ENCODE measurements around the gene VPS26A.

DNA sequence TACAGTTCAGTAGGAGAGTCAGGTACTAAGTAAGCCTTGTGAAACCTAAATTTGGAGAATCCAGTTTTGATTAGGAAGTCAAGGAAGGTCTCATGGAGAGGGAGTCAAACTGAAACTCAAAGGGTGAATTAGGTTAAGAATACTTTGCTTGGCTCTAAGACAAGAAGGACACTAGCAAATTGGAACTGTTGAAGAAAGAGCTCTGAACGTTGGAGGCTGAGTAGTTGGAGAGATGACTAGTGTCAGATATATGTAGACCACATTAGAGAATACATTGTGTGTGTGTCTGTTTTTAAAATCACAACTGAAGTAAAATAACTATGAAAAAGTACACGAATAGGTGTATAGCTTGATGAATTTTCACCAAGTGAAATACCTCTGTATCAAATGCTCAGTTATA lies 6.3 kb downstream of the VPS26A start:
- TF ChIP-seq, protein P1, sequence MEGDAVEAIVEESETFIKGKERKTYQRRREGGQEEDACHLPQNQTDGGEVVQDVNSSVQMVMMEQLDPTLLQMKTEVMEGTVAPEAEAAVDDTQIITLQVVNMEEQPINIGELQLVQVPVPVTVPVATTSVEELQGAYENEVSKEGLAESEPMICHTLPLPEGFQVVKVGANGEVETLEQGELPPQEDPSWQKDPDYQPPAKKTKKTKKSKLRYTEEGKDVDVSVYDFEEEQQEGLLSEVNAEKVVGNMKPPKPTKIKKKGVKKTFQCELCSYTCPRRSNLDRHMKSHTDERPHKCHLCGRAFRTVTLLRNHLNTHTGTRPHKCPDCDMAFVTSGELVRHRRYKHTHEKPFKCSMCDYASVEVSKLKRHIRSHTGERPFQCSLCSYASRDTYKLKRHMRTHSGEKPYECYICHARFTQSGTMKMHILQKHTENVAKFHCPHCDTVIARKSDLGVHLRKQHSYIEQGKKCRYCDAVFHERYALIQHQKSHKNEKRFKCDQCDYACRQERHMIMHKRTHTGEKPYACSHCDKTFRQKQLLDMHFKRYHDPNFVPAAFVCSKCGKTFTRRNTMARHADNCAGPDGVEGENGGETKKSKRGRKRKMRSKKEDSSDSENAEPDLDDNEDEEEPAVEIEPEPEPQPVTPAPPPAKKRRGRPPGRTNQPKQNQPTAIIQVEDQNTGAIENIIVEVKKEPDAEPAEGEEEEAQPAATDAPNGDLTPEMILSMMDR (IDR thresholded peaks at IDR 0.05), result no peak
- no peak for TF ChIP-seq POLR2A (IDR thresholded peaks at IDR 0.05)
